HCT116 (cell line): ENCODE measurements around the gene DLG2.

Experiments used
- CEBPB ChIP-seq: IDR thresholded peaks from 2 replicates; pipeline ENCODE4 v1.6.1; 2012; ENCODE audit warnings: low read depth
- CTCF ChIP-seq, 3 experiments: fragments of 200-600 bp in 1 of 3; sonication (generic) in 1 of 3; IDR thresholded peaks in 2 of 3; conservative IDR thresholded peaks in 1 of 3; 2 replicates each; pipeline ENCODE4 v1.5.1; 2012 to 2017; ENCODE audit warnings: low read depth in 2 of 3, low read length in 2 of 3, antibody characterized with exemption in 1 of 3, borderline replicate concordance in 1 of 3, control low read depth in 1 of 3, mild to moderate bottlenecking in 1 of 3, mixed read lengths in 1 of 3, mixed run types in 1 of 3, moderate library complexity in 1 of 3; ENCODE audit not compliant: insufficient read depth in 1 of 3
- EGR1 ChIP-seq: IDR thresholded peaks from 2 replicates; pipeline ENCODE4 v1.6.1; 2012; ENCODE audit warnings: low read depth
- EZH2 ChIP-seq: fragments of 200-600 bp; sonication (generic); IDR thresholded peaks from 2 replicates; pipeline ENCODE4 v1.6.1; 2017; ENCODE audit warnings: antibody characterized with exemption, mixed run types
- JUND ChIP-seq: IDR thresholded peaks from 2 replicates; pipeline ENCODE4 v1.6.1; 2012
- MAX ChIP-seq: IDR thresholded peaks from 2 replicates; pipeline ENCODE4 v1.6.1; 2012
- POLR2A ChIP-seq: IDR thresholded peaks from 2 replicates; pipeline ENCODE4 v1.7.0; 2011; ENCODE audit warnings: borderline replicate concordance; ENCODE audit not compliant: insufficient read depth, insufficient read length; ENCODE audit errors: extremely low read depth
- POLR2AphosphoS5 ChIP-seq: IDR thresholded peaks from 2 replicates; pipeline ENCODE4 v1.6.1; 2011; ENCODE audit warnings: mild to moderate bottlenecking, low read depth, low read length, moderate library complexity
- REST ChIP-seq: IDR thresholded peaks from 2 replicates; pipeline ENCODE4 v1.6.1; 2012; ENCODE audit warnings: low read depth
- SRF ChIP-seq: IDR thresholded peaks from 2 replicates; pipeline ENCODE4 v1.6.1; 2012; ENCODE audit warnings: low read depth
- YY1 ChIP-seq: IDR thresholded peaks from 2 replicates; pipeline ENCODE4 v1.6.1; 2011; ENCODE audit warnings: low read length, low read depth, moderate library complexity, mild to moderate bottlenecking; ENCODE audit not compliant: insufficient replicate concordance; ENCODE audit errors: extremely low read depth
- ZFX ChIP-seq: fragments of 450-650 bp; IDR thresholded peaks from 2 replicates; pipeline ENCODE4 v1.6.1; 2017
- ZNF274 ChIP-seq: fragments of 200-500 bp; sonication (Bioruptor generic); IDR thresholded peaks from 2 replicates; pipeline ENCODE4 v1.6.1; 2014; ENCODE audit warnings: mild to moderate bottlenecking, low read depth, low read length, inconsistent platforms

DNA sequence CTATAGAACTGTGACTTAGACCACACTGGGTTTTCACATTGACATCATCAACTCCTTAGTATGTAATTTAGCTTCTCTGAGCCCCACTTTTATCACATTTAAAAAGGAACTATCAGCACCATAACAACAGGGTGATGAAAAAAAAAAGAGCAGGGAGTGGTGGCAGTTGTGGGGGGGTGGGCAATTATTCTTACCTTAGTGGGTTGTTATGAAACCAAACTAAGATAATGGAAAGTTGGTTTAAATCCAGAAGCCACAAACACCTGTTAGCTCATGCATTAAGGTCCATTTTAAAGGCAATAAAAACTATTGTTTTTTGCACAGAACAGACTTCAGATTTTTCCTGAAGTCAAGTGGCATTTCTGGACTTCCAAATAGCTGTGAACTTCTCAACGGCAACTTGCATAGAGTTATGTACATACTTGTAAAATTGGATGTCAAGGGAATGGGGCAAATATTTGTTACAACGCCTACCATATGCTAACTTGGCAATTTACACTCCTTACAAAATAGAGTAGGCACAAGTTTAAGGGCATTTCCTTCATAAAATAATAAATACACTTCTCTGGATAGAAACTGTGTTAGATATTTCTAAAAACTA is 793.6 kb downstream of the DLG2 start:
- TF ChIP-seq MAX, result no peak
- no peak for TF ChIP-seq ZNF274
- no peak for TF ChIP-seq EZH2
- TF ChIP-seq JUND, result no peak
- no peak for TF ChIP-seq CTCF (IDR thresholded peaks at IDR 0.05 in 2 of 3, conservative IDR thresholded peaks at IDR 0.05 in 1 of 3; ENCODE audit: borderline replicate concordance in 1 of 3, insufficient read depth in 1 of 3, low read depth in 2 of 3, low read length in 2 of 3)
- TF ChIP-seq SRF, result no peak
- TF ChIP-seq YY1, result no peak
- no peak for TF ChIP-seq POLR2A
- TF ChIP-seq POLR2AphosphoS5, result no peak
- no peak for TF ChIP-seq REST
- TF ChIP-seq EGR1, result no peak
- no peak for TF ChIP-seq CEBPB
- TF ChIP-seq ZFX, result no peak
